GM23338 (cell line): ENCODE measurements around the gene EXTL1. TPM values are rescaled to one million over a fixed set of nuclear protein-coding genes. Genes with fewer than 3 reads are reported as not detected.

Experiments
- ATAC-seq: fragments of 200-7000 bp; cut with Tn5 transposase; 3 replicates; pipeline ENCODE4 v1.9.1; 2020
- DNase-seq: peaks from one replicate; pipeline ENCODE4 v3.0.0-alpha.2; 2015; ENCODE audit warnings: low spot score
- H2AFZ ChIP-seq: fragments of 200-600 bp; sonication (generic); 2 replicates; pipeline ENCODE4 v1.8.0; 2016; ENCODE audit warnings: antibody characterized with exemption, mild to moderate bottlenecking, moderate library complexity
- H3F3A ChIP-seq: fragments of 200-600 bp; sonication (generic); replicated peaks from 2 replicates; pipeline ENCODE4 v1.8.0; 2017; ENCODE audit warnings: antibody characterized with exemption, mixed run types, low read depth
- H3K27ac ChIP-seq: fragments of 200-600 bp; sonication (generic); 2 replicates; pipeline ENCODE4 v1.6.1; 2016; ENCODE audit warnings: low read depth
- H3K27me3 ChIP-seq: fragments of 200-600 bp; sonication (generic); 2 replicates; pipeline ENCODE4 v1.8.0; 2016; ENCODE audit warnings: mild to moderate bottlenecking, mixed run types, moderate library complexity; ENCODE audit not compliant: insufficient read depth
- H3K36me3 ChIP-seq: fragments of 200-600 bp; sonication (generic); 2 replicates; pipeline ENCODE4 v1.8.0; 2016; ENCODE audit warnings: mild to moderate bottlenecking; ENCODE audit not compliant: insufficient read depth
- H3K4me1 ChIP-seq: fragments of 200-600 bp; sonication (generic); 2 replicates; pipeline ENCODE4 v1.8.0; 2016; ENCODE audit warnings: mild to moderate bottlenecking, moderate library complexity; ENCODE audit not compliant: insufficient read depth
- H3K4me2 ChIP-seq: fragments of 200-600 bp; sonication (generic); 2 replicates; pipeline ENCODE4 v1.7.1; 2017; ENCODE audit warnings: mixed run types
- H3K4me3 ChIP-seq: fragments of 200-600 bp; sonication (generic); 2 replicates; pipeline ENCODE4 v1.6.1; 2016; ENCODE audit warnings: mixed run types
- H3K79me2 ChIP-seq: fragments of 200-600 bp; sonication (generic); replicated peaks from 2 replicates; pipeline ENCODE4 v1.8.0; 2017; ENCODE audit warnings: mild to moderate bottlenecking; ENCODE audit not compliant: insufficient read depth
- H3K9me2 ChIP-seq: fragments of 200-600 bp; sonication (generic); 2 replicates; pipeline ENCODE4 v1.8.0; 2017; ENCODE audit not compliant: insufficient read depth
- H4K20me1 ChIP-seq: fragments of 200-600 bp; sonication (generic); replicated peaks from 2 replicates; pipeline ENCODE4 v1.8.0; 2017; ENCODE audit warnings: mild to moderate bottlenecking; ENCODE audit not compliant: insufficient read depth
- H3K27ac Mint-ChIP-seq: 2 replicates; pipeline ENCODE4 v1.8.0; 2020; ENCODE audit warnings: inconsistent platforms, mild to moderate bottlenecking, moderate library complexity, mixed read lengths
- H3K27me3 Mint-ChIP-seq: 3 replicates; pipeline ENCODE4 v1.8.0; 2022; ENCODE audit warnings: low read depth, mild to moderate bottlenecking, moderate library complexity, mixed read lengths, inconsistent platforms; ENCODE audit not compliant: insufficient read depth, poor library complexity
- H3K36me3 Mint-ChIP-seq: 3 replicates; pipeline ENCODE4 v1.8.0; 2021; ENCODE audit warnings: low read depth, mild to moderate bottlenecking, inconsistent platforms, moderate library complexity, mixed read lengths
- H3K4me1 Mint-ChIP-seq: 3 replicates; pipeline ENCODE4 v1.8.0; 2020; ENCODE audit warnings: mild to moderate bottlenecking, inconsistent platforms, mixed read lengths
- H3K4me3 Mint-ChIP-seq: 3 replicates; pipeline ENCODE4 v1.8.0; 2021; ENCODE audit warnings: moderate library complexity, mild to moderate bottlenecking, inconsistent platforms, mixed read lengths
- H3K9me3 Mint-ChIP-seq: 3 replicates; pipeline ENCODE4 v1.8.0; 2020; ENCODE audit warnings: moderate library complexity, mild to moderate bottlenecking, inconsistent platforms, mixed read lengths
- CREB1 ChIP-seq: fragments of 250-450 bp; sonication (Bioruptor Pico); IDR thresholded peaks from 2 replicates; pipeline ENCODE4 v1.5.0; 2020; ENCODE audit warnings: low read depth, mild to moderate bottlenecking, moderate library complexity
- CTCF ChIP-seq, 2 experiments: fragments of 200-600 bp in 1 of 2; sonication (generic) in 1 of 2; conservative IDR thresholded peaks; 2 replicates each; pipeline versions ENCODE4 v1.5.1 to v1.6.1; 2016 to 2017; ENCODE audit warnings: antibody characterized with exemption in 2 of 2, low read depth in 2 of 2, mild to moderate bottlenecking in 2 of 2, moderate library complexity in 1 of 2
- ETS1 ChIP-seq: IDR thresholded peaks from 2 replicates; pipeline ENCODE4 v1.6.1; 2016; ENCODE audit warnings: antibody characterized with exemption
- EZH2phosphoT487 ChIP-seq: fragments of 200-600 bp; sonication (generic); IDR thresholded peaks from one replicate; pipeline ENCODE4 v1.8.1; 2018; ENCODE audit warnings: antibody characterized with exemption; ENCODE audit not compliant: unreplicated experiment
- JUNB ChIP-seq: IDR thresholded peaks from one replicate; pipeline ENCODE4 v1.6.1; 2016; ENCODE audit warnings: antibody characterized with exemption; ENCODE audit not compliant: unreplicated experiment
- POLR2AphosphoS5 ChIP-seq: IDR thresholded peaks from 2 replicates; pipeline ENCODE4 v1.6.1; 2016; ENCODE audit warnings: antibody characterized with exemption, low read depth
- REST ChIP-seq: IDR thresholded peaks from one replicate; pipeline ENCODE4 v1.6.1; 2018; ENCODE audit warnings: antibody characterized with exemption; ENCODE audit not compliant: unreplicated experiment
- STAT1 ChIP-seq: IDR thresholded peaks from one replicate; pipeline ENCODE4 v1.6.1; 2016; ENCODE audit warnings: antibody characterized with exemption; ENCODE audit not compliant: unreplicated experiment
- ZNF331 ChIP-seq: fragments of 250-450 bp; sonication (Bioruptor Pico); IDR thresholded peaks from 2 replicates; pipeline ENCODE4 v1.5.0; 2020; ENCODE audit warnings: low read depth, mild to moderate bottlenecking, moderate library complexity
- polyA plus RNA-seq: library from polyadenylated mRNA; unstranded; fragments of >200 nt; fragmentation: Nextera tagmentation; extraction: Ambion mirVana; gene quantifications from 2 replicates; pipeline ENCODE4 v1.2.1, GENCODE V29; 2016
- total RNA-seq: library from RNA; depleted of rRNA; stranded (reverse); fragments of >200 nt; shearing (Covaris generic); gene quantifications from 2 replicates; pipeline ENCODE4 v1.2.3, GENCODE V29; 2014

The EXTL1 gene
- total and polyA plus RNA-seq, 2 experiments from 2014 or later: 0.37 to 1.2 TPM

GRCh38 chr1:26059906-26060305, 38.3 kb downstream of the EXTL1 start:
- H3K4me1 ChIP-seq: no peaks in the 10 kb centered on the region
- H3K9me3 Mint-ChIP-seq: no peaks in the 10 kb centered on the region
- no peak overlapping the region for H3K4me3 ChIP-seq
- H3K4me3 Mint-ChIP-seq: no peak overlapping the region
- TF ChIP-seq ETS1: no peak
- TF ChIP-seq POLR2AphosphoS5: no peak
- TF ChIP-seq STAT1: no peak
- TF ChIP-seq REST: no peak
- no peak for TF ChIP-seq CTCF (conservative IDR thresholded peaks at IDR 0.05; ENCODE audit: low read depth in 2 of 2)
- no peak for TF ChIP-seq JUNB
- no peak for TF ChIP-seq EZH2phosphoT487
- no peak for TF ChIP-seq ZNF331 (CRISPR knock-in tag)
- no peak for TF ChIP-seq CREB1 (CRISPR knock-in tag)
- peaks cover 3% of the 10 kb centered on the region; the same call in 1 of the 3 replicates for H3K4me1 Mint-ChIP-seq
- H3K27ac Mint-ChIP-seq: no peak overlapping the region
- no peaks in the 10 kb centered on the region for H3F3A ChIP-seq
- H2AFZ ChIP-seq: no peak overlapping the region
- ATAC-seq (no peak), DNase-seq (no peak)
- H3K79me2 ChIP-seq: no peaks in the 10 kb centered on the region
- no peak overlapping the region for H3K4me2 ChIP-seq
- H3K9me2 ChIP-seq: no peaks in the 10 kb centered on the region
- peaks cover 9% of the 10 kb centered on the region for H3K27me3 Mint-ChIP-seq
- H3K36me3 ChIP-seq: no peaks in the 10 kb centered on the region
- H3K27me3 ChIP-seq: no peaks in the 10 kb centered on the region
- no peaks in the 10 kb centered on the region for H4K20me1 ChIP-seq
- no peak overlapping the region for H3K27ac ChIP-seq
- no peaks in the 10 kb centered on the region for H3K36me3 Mint-ChIP-seq
